GM18951 (cell line): ENCODE data around the gene PCDHGB4.
A peak's percentile ranks its signal among the peaks of the same experiment; 100 is the strongest.
"Not testable (repeated sequence)": the region's sequence is repeated elsewhere in the genome, so short reads cannot be mapped to it uniquely, and the experiment has no call there.

Source experiments
- POLR2A ChIP-seq: IDR thresholded peaks from 4 replicates; pipeline ENCODE4 v1.6.1; 2011; ENCODE audit warnings: mild to moderate bottlenecking; ENCODE audit not compliant: insufficient read length, insufficient read depth; ENCODE audit errors: extremely low read depth
- in situ Hi-C: fragments of 300-500 bp; cut with MboI; formaldehyde crosslinking; loops from one replicate; pipeline ENCODE4 v1.12.0; 2022; ENCODE audit warnings: low sequenced_read_pairs, mixed read lengths, inconsistent platforms; ENCODE audit not compliant: unreplicated experiment

PCDHGB4 gene

DNA sequence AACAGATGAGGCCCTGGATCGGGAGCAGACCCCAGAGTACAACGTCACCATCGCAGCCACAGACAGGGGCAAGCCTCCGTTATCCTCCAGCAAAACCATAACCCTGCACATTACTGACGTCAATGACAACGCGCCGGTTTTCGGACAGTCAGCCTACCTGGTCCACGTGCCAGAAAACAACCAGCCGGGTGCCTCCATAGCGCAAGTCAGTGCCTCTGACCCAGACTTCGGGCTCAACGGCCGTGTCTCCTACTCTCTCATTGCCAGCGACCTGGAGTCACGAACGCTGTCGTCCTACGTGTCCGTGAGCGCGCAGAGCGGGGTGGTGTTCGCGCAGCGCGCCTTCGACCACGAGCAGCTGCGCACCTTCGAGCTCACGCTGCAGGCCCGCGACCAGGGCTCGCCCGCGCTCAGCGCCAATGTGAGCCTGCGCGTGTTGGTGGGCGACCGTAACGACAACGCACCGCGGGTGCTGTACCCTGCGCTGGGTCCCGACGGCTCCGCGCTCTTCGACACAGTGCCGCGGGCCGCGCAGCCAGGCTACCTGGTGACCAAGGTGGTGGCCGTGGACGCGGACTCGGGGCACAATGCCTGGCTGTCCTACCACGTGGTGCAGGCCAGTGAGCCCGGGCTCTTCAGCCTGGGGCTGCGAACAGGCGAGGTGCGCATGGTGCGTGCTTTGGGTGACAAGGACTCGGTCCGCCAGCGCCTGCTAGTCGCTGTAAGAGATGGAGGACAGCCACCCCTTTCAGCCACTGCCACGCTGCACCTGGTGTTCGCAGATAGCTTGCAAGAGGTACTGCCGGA lies 31.8 kb downstream of the PCDHGB4 start:
- in situ Hi-C loops, result loop anchor here (5.0 kb wide), 1 partner anchor 143 kb away; no protein-coding TSS in a partner anchor
- TF ChIP-seq POLR2A, result no peak

DNA sequence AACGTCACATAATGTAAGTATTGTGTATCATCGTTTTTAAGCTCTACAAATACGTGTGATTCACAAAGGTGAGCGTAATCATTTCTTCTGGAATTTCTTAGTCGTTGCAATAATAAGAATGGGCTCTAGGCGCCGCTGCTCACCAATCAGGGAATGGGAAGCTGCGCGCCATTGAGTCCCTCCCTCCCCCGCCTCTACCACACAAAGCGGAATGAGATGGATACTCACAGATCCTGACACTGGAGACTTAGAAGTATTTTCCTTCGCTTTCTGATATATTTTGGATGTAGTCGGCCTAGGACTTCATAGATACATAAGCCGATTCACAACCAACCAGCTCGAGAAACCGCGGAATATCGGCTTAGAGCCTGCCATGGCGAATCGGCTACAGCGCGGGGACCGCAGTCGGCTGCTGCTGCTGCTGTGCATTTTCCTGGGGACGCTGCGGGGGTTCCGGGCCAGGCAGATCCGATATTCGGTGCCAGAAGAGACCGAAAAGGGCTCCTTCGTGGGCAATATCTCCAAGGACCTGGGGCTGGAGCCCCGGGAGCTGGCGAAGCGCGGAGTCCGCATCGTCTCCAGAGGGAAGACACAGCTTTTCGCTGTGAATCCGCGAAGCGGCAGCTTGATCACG lies 33.5 kb downstream of the PCDHGB4 start, which contains the start of gene PCDHGA11:
TSS of gene PCDHGA11 (plus strand) at position 197 of the 634 bp plus-strand sequence. CDS start at position 374, 177 bp downstream.
- TF ChIP-seq POLR2A, result no peak
- in situ Hi-C loops, result no loop called here

DNA sequence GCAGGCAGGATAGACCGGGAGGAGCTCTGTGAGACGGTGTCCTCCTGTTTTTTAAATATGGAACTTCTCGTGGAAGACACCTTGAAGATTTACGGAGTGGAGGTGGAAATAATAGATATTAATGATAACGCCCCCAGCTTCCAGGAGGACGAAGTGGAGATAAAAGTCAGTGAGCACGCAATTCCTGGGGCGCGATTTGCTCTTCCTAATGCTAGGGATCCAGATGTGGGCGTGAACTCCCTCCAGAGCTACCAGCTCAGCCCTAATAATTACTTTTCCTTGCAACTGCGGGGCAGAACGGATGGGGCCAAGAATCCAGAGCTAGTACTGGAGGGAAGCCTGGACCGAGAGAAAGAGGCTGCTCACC lies 34.0 kb downstream of the PCDHGB4 start:
- in situ Hi-C loops, result no loop called here
- no peak for TF ChIP-seq POLR2A

DNA sequence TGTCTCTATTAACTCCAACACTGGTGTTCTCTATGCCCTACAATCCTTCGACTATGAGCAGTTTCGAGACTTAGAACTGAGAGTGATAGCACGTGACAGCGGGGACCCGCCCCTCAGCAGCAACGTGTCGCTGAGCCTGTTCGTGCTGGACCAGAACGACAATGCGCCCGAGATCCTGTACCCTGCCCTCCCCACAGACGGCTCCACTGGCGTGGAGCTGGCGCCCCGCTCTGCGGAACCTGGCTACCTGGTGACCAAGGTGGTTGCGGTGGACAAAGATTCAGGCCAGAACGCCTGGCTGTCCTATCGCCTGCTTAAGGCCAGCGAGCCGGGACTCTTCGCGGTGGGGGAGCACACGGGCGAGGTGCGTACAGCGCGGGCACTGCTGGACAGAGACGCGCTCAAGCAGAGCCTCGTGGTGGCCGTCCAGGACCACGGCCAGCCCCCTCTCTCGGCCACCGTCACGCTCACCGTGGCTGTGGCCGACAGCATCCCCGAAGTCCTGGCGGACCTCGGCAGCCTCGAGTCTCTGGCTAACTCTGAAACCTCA lies 35.3 kb downstream of the PCDHGB4 start:
- no peak for TF ChIP-seq POLR2A
- in situ Hi-C loops, result no loop called here

DNA sequence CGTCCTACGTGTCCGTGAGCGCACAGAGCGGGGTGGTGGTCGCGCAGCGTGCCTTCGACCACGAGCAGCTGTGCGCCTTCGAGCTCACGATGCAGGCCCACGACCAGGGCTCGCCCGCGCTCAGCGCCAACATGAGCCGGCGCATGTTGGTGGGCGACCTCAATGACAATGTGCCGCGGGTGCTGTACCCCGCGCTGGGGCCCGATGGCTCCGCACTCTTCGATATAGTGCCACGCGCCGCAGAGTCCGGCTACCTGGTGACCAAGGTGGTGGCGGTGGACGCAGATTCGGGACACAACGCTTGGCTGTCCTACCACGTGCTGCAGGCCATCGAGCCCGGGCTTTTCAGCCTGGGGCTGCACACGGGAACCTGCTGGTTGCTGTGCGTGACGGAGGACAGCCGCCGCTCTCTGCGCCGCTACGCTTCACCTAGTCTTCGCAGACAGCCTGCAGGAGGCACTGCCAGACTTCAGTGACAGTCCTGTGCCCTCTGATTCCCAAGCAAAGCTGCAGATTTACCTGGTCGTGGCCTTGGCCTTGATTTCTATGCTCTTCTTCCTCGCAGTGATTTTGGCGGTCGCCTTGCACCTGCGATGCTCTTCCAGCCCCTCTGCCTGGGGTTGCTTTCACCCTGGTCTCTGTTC lies 40.4 kb downstream of the PCDHGB4 start:
- in situ Hi-C loops, result no loop called here

DNA sequence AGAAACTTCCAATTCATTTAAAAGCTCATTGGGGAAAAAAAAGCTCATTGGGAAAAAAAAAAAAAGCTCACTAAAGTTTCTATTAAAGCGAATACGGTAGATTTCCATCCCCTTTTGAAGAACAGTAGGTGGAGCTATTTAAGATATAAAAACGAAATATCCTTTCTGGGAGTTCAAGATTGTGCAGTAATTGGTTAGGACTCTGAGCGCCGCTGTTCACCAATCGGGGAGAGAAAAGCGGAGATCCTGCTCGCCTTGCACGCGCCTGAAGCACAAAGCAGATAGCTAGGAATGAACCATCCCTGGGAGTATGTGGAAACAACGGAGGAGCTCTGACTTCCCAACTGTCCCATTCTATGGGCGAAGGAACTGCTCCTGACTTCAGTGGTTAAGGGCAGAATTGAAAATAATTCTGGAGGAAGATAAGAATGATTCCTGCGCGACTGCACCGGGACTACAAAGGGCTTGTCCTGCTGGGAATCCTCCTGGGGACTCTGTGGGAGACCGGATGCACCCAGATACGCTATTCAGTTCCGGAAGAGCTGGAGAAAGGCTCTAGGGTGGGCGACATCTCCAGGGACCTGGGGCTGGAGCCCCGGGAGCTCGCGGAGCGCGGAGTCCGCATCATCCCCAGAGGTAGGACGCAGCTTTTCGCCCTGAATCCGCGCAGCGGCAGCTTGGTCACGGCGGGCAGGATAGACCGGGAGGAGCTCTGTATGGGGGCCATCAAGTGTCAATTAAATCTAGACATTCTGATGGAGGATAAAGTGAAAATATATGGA lies 43.0 kb downstream of the PCDHGB4 start, which contains the start of gene PCDHGA12:
TSS of gene PCDHGA12 (plus strand) at position 176 of the 782 bp plus-strand sequence. CDS start at position 429, 253 bp downstream.
- no peak for TF ChIP-seq POLR2A

More for the DNA sequence above, 40.4 kb downstream of the PCDHGB4 start:
- TF ChIP-seq POLR2A, result no peak

DNA sequence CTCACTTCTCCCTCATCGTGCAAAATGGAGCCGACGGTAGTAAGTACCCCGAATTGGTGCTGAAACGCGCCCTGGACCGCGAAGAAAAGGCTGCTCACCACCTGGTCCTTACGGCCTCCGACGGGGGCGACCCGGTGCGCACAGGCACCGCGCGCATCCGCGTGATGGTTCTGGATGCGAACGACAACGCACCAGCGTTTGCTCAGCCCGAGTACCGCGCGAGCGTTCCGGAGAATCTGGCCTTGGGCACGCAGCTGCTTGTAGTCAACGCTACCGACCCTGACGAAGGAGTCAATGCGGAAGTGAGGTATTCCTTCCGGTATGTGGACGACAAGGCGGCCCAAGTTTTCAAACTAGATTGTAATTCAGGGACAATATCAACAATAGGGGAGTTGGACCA lies 43.8 kb downstream of the PCDHGB4 start:
- TF ChIP-seq POLR2A, result peak; percentile 44
- in situ Hi-C loops, result no loop called here

More for the DNA sequence above, 43.0 kb downstream of the PCDHGB4 start, which contains the start of gene PCDHGA12:
- in situ Hi-C loops, result no loop called here

DNA sequence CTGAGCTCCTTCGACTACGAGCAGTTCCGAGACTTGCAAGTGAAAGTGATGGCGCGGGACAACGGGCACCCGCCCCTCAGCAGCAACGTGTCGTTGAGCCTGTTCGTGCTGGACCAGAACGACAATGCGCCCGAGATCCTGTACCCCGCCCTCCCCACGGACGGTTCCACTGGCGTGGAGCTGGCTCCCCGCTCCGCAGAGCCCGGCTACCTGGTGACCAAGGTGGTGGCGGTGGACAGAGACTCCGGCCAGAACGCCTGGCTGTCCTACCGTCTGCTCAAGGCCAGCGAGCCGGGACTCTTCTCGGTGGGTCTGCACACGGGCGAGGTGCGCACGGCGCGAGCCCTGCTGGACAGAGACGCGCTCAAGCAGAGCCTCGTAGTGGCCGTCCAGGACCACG lies 44.8 kb downstream of the PCDHGB4 start:
- in situ Hi-C loops, result not testable (repeated sequence)

DNA sequence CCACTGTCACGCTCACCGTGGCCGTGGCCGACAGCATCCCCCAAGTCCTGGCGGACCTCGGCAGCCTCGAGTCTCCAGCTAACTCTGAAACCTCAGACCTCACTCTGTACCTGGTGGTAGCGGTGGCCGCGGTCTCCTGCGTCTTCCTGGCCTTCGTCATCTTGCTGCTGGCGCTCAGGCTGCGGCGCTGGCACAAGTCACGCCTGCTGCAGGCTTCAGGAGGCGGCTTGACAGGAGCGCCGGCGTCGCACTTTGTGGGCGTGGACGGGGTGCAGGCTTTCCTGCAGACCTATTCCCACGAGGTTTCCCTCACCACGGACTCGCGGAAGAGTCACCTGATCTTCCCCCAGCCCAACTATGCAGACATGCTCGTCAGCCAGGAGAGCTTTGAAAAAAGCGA lies 45.2 kb downstream of the PCDHGB4 start:
- in situ Hi-C loops, result not testable (repeated sequence)

DNA sequence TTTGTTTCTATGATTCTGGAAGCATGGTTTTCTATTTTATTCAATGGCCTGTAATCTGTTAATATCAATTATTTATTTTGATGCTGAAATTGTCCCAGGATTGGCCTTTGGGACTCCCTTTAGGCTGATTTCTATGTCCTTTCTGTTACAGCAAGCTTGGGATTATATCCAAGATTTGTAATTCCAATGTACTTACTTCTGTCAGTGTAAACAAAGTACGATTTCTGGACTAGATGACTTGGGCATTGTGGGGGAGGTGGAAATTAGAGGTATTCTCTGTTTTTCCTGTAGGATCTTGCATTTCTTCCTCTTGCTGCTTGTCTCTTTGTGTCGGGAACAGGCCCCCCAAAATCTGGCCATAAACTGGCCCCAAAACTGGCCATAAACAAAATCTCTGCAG lies 46.5 kb downstream of the PCDHGB4 start:
- in situ Hi-C loops, result no loop called here
- TF ChIP-seq POLR2A, result no peak

DNA sequence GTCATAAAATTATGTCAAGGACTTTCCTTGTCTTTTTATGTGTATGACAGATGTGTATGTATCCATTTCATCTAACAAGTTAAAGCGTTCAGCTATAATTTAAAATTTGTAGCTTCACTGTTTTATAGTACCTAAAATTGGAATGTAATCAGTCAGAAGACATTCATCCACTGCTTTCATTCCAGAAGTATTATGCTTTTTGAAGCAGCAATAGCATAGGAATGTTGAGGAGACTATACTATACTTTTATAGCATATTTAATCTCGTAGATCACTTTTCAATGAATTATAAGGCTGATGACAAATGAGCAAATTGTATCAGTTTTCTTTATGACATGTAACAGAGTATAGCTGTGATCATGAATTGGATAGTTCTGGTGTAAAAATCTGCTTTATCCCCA lies 49.7 kb downstream of the PCDHGB4 start:
- TF ChIP-seq POLR2A, result no peak
- in situ Hi-C loops, result no loop called here

DNA sequence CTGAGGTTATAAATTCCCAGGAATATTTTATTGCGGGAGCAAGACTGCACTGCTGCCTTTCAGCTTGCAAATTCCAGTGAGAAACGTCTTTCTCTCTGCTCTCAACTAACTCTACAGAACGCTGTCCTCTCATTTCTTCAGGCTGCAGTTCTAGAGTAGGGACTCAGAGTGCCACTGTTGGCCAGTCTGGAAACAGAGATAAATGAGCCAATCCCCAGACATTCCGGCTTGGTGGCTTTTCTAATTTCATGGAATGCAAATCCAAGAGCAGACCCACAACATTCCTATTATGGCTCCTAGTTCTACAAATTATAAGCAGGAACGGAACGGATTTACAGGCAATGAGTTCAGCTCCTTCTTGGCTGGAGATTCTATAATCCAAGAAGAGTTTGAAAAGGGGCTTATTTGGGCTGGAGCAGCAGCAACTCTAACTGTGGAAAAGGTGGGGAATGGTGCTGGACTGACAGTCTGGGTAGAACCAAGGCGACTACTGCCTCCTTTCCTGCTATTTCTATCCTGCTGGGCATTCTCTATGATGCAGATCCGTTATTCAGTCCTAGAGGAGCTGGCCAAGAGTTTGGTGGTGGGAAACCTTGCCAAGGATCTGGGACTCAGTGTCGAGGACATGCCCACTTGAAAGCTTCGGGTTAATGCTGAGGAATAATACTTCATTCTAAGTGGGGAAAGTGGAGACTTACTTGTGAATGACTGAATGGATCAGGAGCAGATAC lies 52.1 kb downstream of the PCDHGB4 start:
- in situ Hi-C loops, result no loop called here
- TF ChIP-seq POLR2A, result no peak
